H9 (cell line): ENCODE results near the gene NPAS3. TPM values are rescaled to one million over a fixed set of nuclear protein-coding genes. Genes with fewer than 3 reads are reported as not detected.

Experiments
- DNase-seq: peaks from one replicate; pipeline ENCODE4 v3.0.0-alpha.2; 2017
- H2AFZ ChIP-seq: one replicate; pipeline ENCODE4 v1.6.1; 2013; ENCODE audit warnings: mild to moderate bottlenecking, low read length, control low read depth, moderate library complexity
- H2AK5ac ChIP-seq: 2 replicates; pipeline ENCODE4 v1.6.1; 2013; ENCODE audit warnings: low read length, control low read depth, mixed read lengths; ENCODE audit not compliant: insufficient read length
- H2BK120ac ChIP-seq: one replicate; pipeline ENCODE4 v1.6.1; 2013; ENCODE audit warnings: low read depth, mild to moderate bottlenecking, low read length, control low read depth, inconsistent platforms; ENCODE audit not compliant: poor library complexity, severe bottlenecking
- H2BK12ac ChIP-seq: 2 replicates; pipeline ENCODE4 v1.6.1; 2013; ENCODE audit warnings: low read length, control low read depth, mixed read lengths, low read depth; ENCODE audit not compliant: insufficient read length
- H2BK15ac ChIP-seq: 2 replicates; pipeline ENCODE4 v1.6.1; 2013; ENCODE audit warnings: low read depth, low read length, control low read depth
- H2BK20ac ChIP-seq: one replicate; pipeline ENCODE4 v1.6.1; 2013; ENCODE audit warnings: low read depth, mild to moderate bottlenecking, low read length, control low read depth, inconsistent platforms; ENCODE audit not compliant: poor library complexity, severe bottlenecking
- H2BK5ac ChIP-seq: 2 replicates; pipeline ENCODE4 v1.6.1; 2013; ENCODE audit warnings: low read length, control low read depth, mixed read lengths; ENCODE audit not compliant: insufficient read length
- H3K14ac ChIP-seq: 2 replicates; pipeline ENCODE4 v1.6.1; 2013; ENCODE audit warnings: low read length, control low read depth; ENCODE audit not compliant: insufficient read depth
- H3K18ac ChIP-seq: 2 replicates; pipeline ENCODE4 v1.6.1; 2013; ENCODE audit warnings: low read depth, mild to moderate bottlenecking, mixed read lengths, low read length, control low read depth; ENCODE audit not compliant: insufficient read length
- H3K23ac ChIP-seq: 2 replicates; pipeline ENCODE4 v1.6.1; 2013; ENCODE audit warnings: low read length, control low read depth, mixed read lengths, low read depth; ENCODE audit not compliant: insufficient read length
- H3K23me2 ChIP-seq: 2 replicates; pipeline ENCODE4 v1.6.1; 2013; ENCODE audit warnings: low read depth, mild to moderate bottlenecking, mixed read lengths, low read length, control low read depth; ENCODE audit not compliant: insufficient read length, poor library complexity, severe bottlenecking
- H3K27ac ChIP-seq: 2 replicates; pipeline ENCODE4 v1.5.1; 2013; ENCODE audit warnings: low read length, control low read depth, mixed read lengths, low read depth; ENCODE audit not compliant: insufficient read length
- H3K27me3 ChIP-seq: 2 replicates; pipeline ENCODE4 v1.6.1; 2013; ENCODE audit warnings: low read length, control low read depth, inconsistent platforms; ENCODE audit not compliant: insufficient read depth
- H3K4ac ChIP-seq: 2 replicates; pipeline ENCODE4 v1.6.1; 2013; ENCODE audit warnings: low read depth, mild to moderate bottlenecking, control low read depth, inconsistent platforms, low read length, moderate library complexity
- H3K4me1 ChIP-seq: 2 replicates; pipeline ENCODE4 v1.6.1; 2013; ENCODE audit warnings: low read length, control low read depth, inconsistent platforms; ENCODE audit not compliant: insufficient read depth
- H3K4me2 ChIP-seq: 2 replicates; pipeline ENCODE4 v1.6.1; 2013; ENCODE audit warnings: low read length, control low read depth, mixed read lengths; ENCODE audit not compliant: insufficient read length, insufficient read depth
- H3K56ac ChIP-seq: 2 replicates; pipeline ENCODE4 v1.6.1; 2013; ENCODE audit warnings: low read depth, mild to moderate bottlenecking, mixed read lengths, low read length, control low read depth; ENCODE audit not compliant: insufficient read length
- H3K79me1 ChIP-seq: 2 replicates; pipeline ENCODE4 v1.6.1; 2013; ENCODE audit warnings: low read depth, mild to moderate bottlenecking, moderate library complexity, low read length, control low read depth, inconsistent platforms; ENCODE audit not compliant: insufficient read depth, poor library complexity, severe bottlenecking
- H3K79me2 ChIP-seq: 2 replicates; pipeline ENCODE4 v1.6.1; 2013; ENCODE audit warnings: low read length, control low read depth, inconsistent platforms; ENCODE audit not compliant: insufficient read depth
- H3K9ac ChIP-seq: 2 replicates; pipeline ENCODE4 v1.6.1; 2013; ENCODE audit warnings: low read length, control low read depth, mixed read lengths; ENCODE audit not compliant: insufficient read length; ENCODE audit errors: extremely low read depth
- H3K9me3 ChIP-seq: one replicate; pipeline ENCODE4 v1.6.1; 2013; ENCODE audit warnings: low read depth, low read length, inconsistent platforms; ENCODE audit not compliant: control insufficient read depth
- H3T11ph ChIP-seq: one replicate; pipeline ENCODE4 v1.6.1; 2013; ENCODE audit warnings: mild to moderate bottlenecking, low read length, control low read depth, inconsistent platforms
- H4K20me1 ChIP-seq: one replicate; pipeline ENCODE4 v1.6.1; 2013; ENCODE audit not compliant: control insufficient read depth, insufficient read length, insufficient read depth
- H4K5ac ChIP-seq: 2 replicates; pipeline ENCODE4 v1.6.1; 2013; ENCODE audit warnings: low read depth, mild to moderate bottlenecking, mixed read lengths, low read length, control low read depth; ENCODE audit not compliant: insufficient read length
- H4K8ac ChIP-seq: replicated peaks from 2 replicates; pipeline ENCODE4 v1.6.1; 2013; ENCODE audit warnings: low read length, control low read depth, mixed read lengths, low read depth; ENCODE audit not compliant: insufficient read length
- H4K91ac ChIP-seq: 2 replicates; pipeline ENCODE4 v1.6.1; 2013; ENCODE audit warnings: low read depth, mild to moderate bottlenecking, moderate library complexity, mixed read lengths, low read length, control low read depth; ENCODE audit not compliant: insufficient read length
- H3K27ac Mint-ChIP-seq, 3 experiments: 2 replicates in 2 of 3; 3 replicates in 1 of 3; pipeline ENCODE4 v1.8.0; 2020 to 2021; ENCODE audit warnings: mixed read lengths in 3 of 3, mild to moderate bottlenecking in 1 of 3, moderate library complexity in 1 of 3
- H3K27me3 Mint-ChIP-seq: 2 replicates; pipeline ENCODE4 v1.8.0; 2021; ENCODE audit warnings: low read depth, mild to moderate bottlenecking, moderate library complexity, mixed read lengths
- H3K36me3 Mint-ChIP-seq, 3 experiments: 2 replicates in 2 of 3; 3 replicates in 1 of 3; pipeline ENCODE4 v1.8.0; 2020 to 2021; ENCODE audit warnings: low read depth in 3 of 3, mixed read lengths in 3 of 3; ENCODE audit not compliant: insufficient read depth in 1 of 3
- H3K4me1 Mint-ChIP-seq, 2 experiments: 2 replicates each; pipeline ENCODE4 v1.8.0; 2020; ENCODE audit warnings: mixed read lengths in 2 of 2
- H3K4me3 Mint-ChIP-seq, 2 experiments: 2 replicates in 1 of 2; 3 replicates in 1 of 2; pipeline ENCODE4 v1.8.0; 2020 to 2021; ENCODE audit warnings: mild to moderate bottlenecking in 2 of 2, mixed read lengths in 2 of 2, moderate library complexity in 1 of 2
- H3K9me3 Mint-ChIP-seq, 2 experiments: 2 replicates in 1 of 2; 3 replicates in 1 of 2; pipeline ENCODE4 v1.8.0; 2020; ENCODE audit warnings: mild to moderate bottlenecking in 2 of 2, mixed read lengths in 2 of 2, moderate library complexity in 1 of 2
- WGBS: extraction: QIAGEN DNeasy Blood & Tissue Kit; methylation state at CpG from one replicate; pipeline ENCODE4 v1.1.7; 2013; ENCODE audit warnings: missing lambda C conversion rate, low lambda C conversion rate, mixed read lengths; ENCODE audit not compliant: insufficient read length; ENCODE audit errors: extremely low coverage; 5-methylcytosine and 5-hydroxymethylcytosine counted together
- total RNA-seq: library from RNA; stranded (reverse); gene quantifications from 2 replicates; pipeline ENCODE4 v1.2.1, GENCODE V29; 2021
- TF ChIP-seq, protein P1 (sequence below): fragments of 200-600 bp; sonication (generic); conservative IDR thresholded peaks from 3 replicates; pipeline ENCODE4 v1.8.0; 2021; ENCODE audit warnings: antibody characterized with exemption, mild to moderate bottlenecking

The NPAS3 gene
- total RNA-seq, 1 experiment from 2014 or later: 0.17 TPM

DNA sequence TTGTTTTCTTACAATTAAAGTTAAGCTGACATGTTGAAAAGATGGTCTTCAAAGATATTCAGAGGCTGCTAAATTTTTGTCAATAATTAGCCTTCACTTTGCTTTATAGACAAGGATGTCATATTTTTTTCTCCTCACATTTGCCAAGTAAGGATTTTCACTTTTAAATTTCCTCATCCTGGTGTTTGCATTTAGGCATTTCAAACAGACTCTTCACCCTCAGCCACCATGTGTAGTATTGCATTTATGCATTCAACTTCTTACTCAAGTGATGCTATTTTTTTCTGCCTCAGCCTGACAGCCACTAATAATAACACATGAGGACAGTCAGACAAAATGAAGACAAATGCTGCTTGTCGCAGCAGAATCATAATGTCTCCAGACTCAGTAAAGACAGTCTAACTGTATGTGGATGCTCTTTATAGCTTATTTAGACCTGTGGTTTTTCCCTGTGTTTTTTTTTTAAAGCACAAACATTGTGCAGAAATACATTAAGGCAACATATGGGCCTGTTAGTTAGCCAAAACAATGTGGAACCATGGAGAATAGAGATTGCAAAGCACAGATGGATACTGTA lies 481.5 kb downstream of the NPAS3 start:
- Histone ChIP-seq H3K79me2 (no peaks in the 10 kb centered on the region), H3K56ac (no peak overlapping the region), H3K27me3 (no peaks in the 10 kb centered on the region), H3K9ac (no peak overlapping the region), H3K9me3 (no peaks in the 10 kb centered on the region), H2BK12ac (no peak overlapping the region), H3K4me2 (no peak overlapping the region), H3K23me2 (no peaks in the 10 kb centered on the region), H4K20me1 (no peaks in the 10 kb centered on the region), H4K91ac (no peak overlapping the region), H3T11ph (no peak overlapping the region), H2BK5ac (no peak overlapping the region), H3K27ac (no peak overlapping the region), H3K79me1 (no peaks in the 10 kb centered on the region), H3K4ac (no peak overlapping the region), H3K4me1 (no peaks in the 10 kb centered on the region), H2BK20ac (no peak overlapping the region), H4K8ac (no peak overlapping the region), H3K18ac (no peak overlapping the region), H2BK15ac (no peak overlapping the region), H2AK5ac (no peak overlapping the region), H4K5ac (no peak overlapping the region), H2BK120ac (no peak overlapping the region), H3K23ac (no peak overlapping the region), H2AFZ (no peak overlapping the region), H3K14ac (no peak overlapping the region)
- Mint-ChIP-seq H3K27me3 (no peaks in the 10 kb centered on the region), H3K9me3 (no peaks in the 10 kb centered on the region), H3K4me1 (no peaks in the 10 kb centered on the region), H3K4me3 (no peak overlapping the region), H3K36me3 (no peaks in the 10 kb centered on the region), H3K27ac (no peak overlapping the region)
- no CpG with 5 or more reads among the region's 1 CpG for WGBS
- TF ChIP-seq, protein P1, sequence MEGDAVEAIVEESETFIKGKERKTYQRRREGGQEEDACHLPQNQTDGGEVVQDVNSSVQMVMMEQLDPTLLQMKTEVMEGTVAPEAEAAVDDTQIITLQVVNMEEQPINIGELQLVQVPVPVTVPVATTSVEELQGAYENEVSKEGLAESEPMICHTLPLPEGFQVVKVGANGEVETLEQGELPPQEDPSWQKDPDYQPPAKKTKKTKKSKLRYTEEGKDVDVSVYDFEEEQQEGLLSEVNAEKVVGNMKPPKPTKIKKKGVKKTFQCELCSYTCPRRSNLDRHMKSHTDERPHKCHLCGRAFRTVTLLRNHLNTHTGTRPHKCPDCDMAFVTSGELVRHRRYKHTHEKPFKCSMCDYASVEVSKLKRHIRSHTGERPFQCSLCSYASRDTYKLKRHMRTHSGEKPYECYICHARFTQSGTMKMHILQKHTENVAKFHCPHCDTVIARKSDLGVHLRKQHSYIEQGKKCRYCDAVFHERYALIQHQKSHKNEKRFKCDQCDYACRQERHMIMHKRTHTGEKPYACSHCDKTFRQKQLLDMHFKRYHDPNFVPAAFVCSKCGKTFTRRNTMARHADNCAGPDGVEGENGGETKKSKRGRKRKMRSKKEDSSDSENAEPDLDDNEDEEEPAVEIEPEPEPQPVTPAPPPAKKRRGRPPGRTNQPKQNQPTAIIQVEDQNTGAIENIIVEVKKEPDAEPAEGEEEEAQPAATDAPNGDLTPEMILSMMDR: no peak
- DNase-seq: no peak
